ENCODE measurements around the gene SLC35A1.
"Not testable (repeated sequence)": the region's sequence is repeated elsewhere in the genome, so short reads cannot be mapped to it uniquely, and the experiment has no call there.

SLC35A1 gene

GRCh38 chr6:87472525-87473418 lies at the start of gene SLC35A1:
TSS of gene SLC35A1 (plus strand) at chr6:87472974. CDS start at chr6:87473004, 30 bp downstream.
- DNase-seq, result peak; percentile 77

- no peak for DNase-seq
Measured at GRCh38 chr6:87426789-87427188, 46.0 kb upstream of the SLC35A1 start.

- no peak for DNase-seq
Measured at GRCh38 chr6:87430499-87430898, 42.3 kb upstream of the SLC35A1 start.

- no peak for DNase-seq
Measured at GRCh38 chr6:87431263-87431662, 41.5 kb upstream of the SLC35A1 start.

GRCh38 chr6:87436435-87436834 lies 36.3 kb upstream of the SLC35A1 start:
- DNase-seq, result no peak

GRCh38 chr6:87441711-87442110 lies 31.1 kb upstream of the SLC35A1 start:
- no peak for DNase-seq

GRCh38 chr6:87444362-87444761 lies 28.4 kb upstream of the SLC35A1 start:
- DNase-seq, result no peak

- DNase-seq, result no peak
Measured at GRCh38 chr6:87465051-87465450, 7.7 kb upstream of the SLC35A1 start.

GRCh38 chr6:87473419-87473903 lies 687 bp downstream of the SLC35A1 start:
- no peak for DNase-seq

GRCh38 chr6:87481931-87482330 lies 9.2 kb downstream of the SLC35A1 start:
- no peak for DNase-seq

- DNase-seq, result no peak
Measured at GRCh38 chr6:87482366-87482765, 9.6 kb downstream of the SLC35A1 start.

GRCh38 chr6:87483929-87484328 lies 11.2 kb downstream of the SLC35A1 start:
- DNase-seq, result no peak

- DNase-seq, result no peak
Measured at GRCh38 chr6:87484491-87484890, 11.7 kb downstream of the SLC35A1 start.

GRCh38 chr6:87487555-87487954 lies 14.8 kb downstream of the SLC35A1 start:
- no peak for DNase-seq

GRCh38 chr6:87489326-87489725 lies 16.6 kb downstream of the SLC35A1 start:
- not testable (repeated sequence) for DNase-seq

- DNase-seq, result no peak
Measured at GRCh38 chr6:87494761-87495422, 22.1 kb downstream of the SLC35A1 start.

- DNase-seq, result no peak
Measured at GRCh38 chr6:87498048-87498447, 25.3 kb downstream of the SLC35A1 start.

GRCh38 chr6:87501809-87502572 lies 29.2 kb downstream of the SLC35A1 start:
- no peak for DNase-seq

GRCh38 chr6:87504441-87504840 lies 31.7 kb downstream of the SLC35A1 start:
- no peak for DNase-seq

GRCh38 chr6:87514831-87515230 lies 42.1 kb downstream of the SLC35A1 start:
- no peak for DNase-seq

- DNase-seq, result no peak
Measured at GRCh38 chr6:87518453-87518852, 45.7 kb downstream of the SLC35A1 start.

- no peak for DNase-seq
Measured at GRCh38 chr6:87522686-87523085, 49.9 kb downstream of the SLC35A1 start.

GRCh38 chr6:87529221-87529620 lies 56.4 kb downstream of the SLC35A1 start:
- DNase-seq, result no peak
